GM21737 (cell line): Measurements from ENCODE around the gene ATAD3C.
"Not testable (repeated sequence)": the region's sequence is repeated elsewhere in the genome, so short reads cannot be mapped to it uniquely, and the experiment has no call there.

Source experiments
- ATAC-seq: cut with Tn5 transposase; IDR thresholded peaks from one replicate; pipeline ENCODE4 v1.9.1; 2021; ENCODE audit warnings: mild to moderate bottlenecking, moderate library complexity; ENCODE audit not compliant: unreplicated experiment

Gene ATAD3C

GRCh38 chr1:1494311-1494710 lies 44.8 kb downstream of the ATAD3C start:
- ATAC-seq, result not testable (repeated sequence)

- not testable (repeated sequence) for ATAC-seq
Measured at GRCh38 chr1:1495461-1495975, 46.0 kb downstream of the ATAD3C start.

GRCh38 chr1:1504777-1505365 lies 55.4 kb downstream of the ATAD3C start:
- not testable (repeated sequence) for ATAC-seq

- not testable (repeated sequence) for ATAC-seq
Measured at GRCh38 chr1:1505366-1505798, 55.9 kb downstream of the ATAD3C start.

GRCh38 chr1:1505801-1506200 lies 56.3 kb downstream of the ATAD3C start:
- not testable (repeated sequence) for ATAC-seq

GRCh38 chr1:1507305-1507704 lies 57.8 kb downstream of the ATAD3C start:
- ATAC-seq, result no peak

GRCh38 chr1:1508775-1509464 lies 59.4 kb downstream of the ATAD3C start:
- ATAC-seq, result not testable (repeated sequence)

- ATAC-seq, result not testable (repeated sequence)
Measured at GRCh38 chr1:1509465-1509850, 60.0 kb downstream of the ATAD3C start.

- no peak for ATAC-seq
Measured at GRCh38 chr1:1510912-1511532, 61.5 kb downstream of the ATAD3C start.

- ATAC-seq, result peak; percentile 81
Measured at GRCh38 chr1:1511533-1512285, 62.2 kb downstream of the ATAD3C start, which contains the start of gene ATAD3A. ATAD3A (plus strand) TSS chr1:1512162; CDS start chr1:1512269, 107 bp downstream.

GRCh38 chr1:1512425-1512824 lies 62.9 kb downstream of the ATAD3C start:
- peak; percentile 7 for ATAC-seq

- ATAC-seq, result not testable (repeated sequence)
Measured at GRCh38 chr1:1513675-1514074, 64.2 kb downstream of the ATAD3C start.

- ATAC-seq, result not testable (repeated sequence)
Measured at GRCh38 chr1:1514376-1514775, 64.9 kb downstream of the ATAD3C start.

GRCh38 chr1:1516923-1517322 lies 67.4 kb downstream of the ATAD3C start:
- not testable (repeated sequence) for ATAC-seq

- ATAC-seq, result no peak
Measured at GRCh38 chr1:1517973-1518620, 68.6 kb downstream of the ATAD3C start.

- ATAC-seq, result not testable (repeated sequence)
Measured at GRCh38 chr1:1518621-1519007, 69.1 kb downstream of the ATAD3C start.
